Stimulated activated CD4-positive, alpha-beta T cell treated with anti-CD3 and anti-CD28 coated beads, Interleukin-2, amount 100 ng/mL, for 4 hours (primary cell): Measurements from ENCODE around the gene NME7.
"Not testable (repeated sequence)": the region's sequence is repeated elsewhere in the genome, so short reads cannot be mapped to it uniquely, and the experiment has no call there.

Experiments used
- DNase-seq: peaks from one replicate; pipeline ENCODE4 v3.0.0-alpha.2; 2020; ENCODE audit warnings: low read depth

Gene NME7

GRCh38 chr1:169305948-169306347 is 61.6 kb downstream of the NME7 start:
- no peak for DNase-seq

DNA sequence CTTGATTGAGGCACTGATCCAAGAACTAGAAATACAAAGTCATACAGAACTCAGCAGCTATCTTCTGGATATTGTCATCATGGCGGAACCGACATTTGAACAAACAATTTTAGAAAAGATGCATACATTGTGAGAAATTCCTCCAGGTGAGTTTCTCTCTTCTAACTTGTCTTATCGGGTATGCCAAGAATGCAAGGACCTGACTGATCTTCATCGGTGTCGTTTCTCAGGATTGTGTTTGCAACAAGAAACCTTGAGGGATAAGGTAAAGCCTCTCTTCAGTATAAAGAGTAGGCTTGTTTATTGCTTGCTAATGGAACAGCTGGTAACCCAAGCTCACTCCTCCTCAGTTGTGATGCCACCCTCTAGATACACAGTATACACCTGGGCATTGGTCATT is 62.2 kb downstream of the NME7 start:
- no peak for DNase-seq

- DNase-seq = no peak
Observed at GRCh38 chr1:169300854-169301253, 66.7 kb downstream of the NME7 start.

DNA sequence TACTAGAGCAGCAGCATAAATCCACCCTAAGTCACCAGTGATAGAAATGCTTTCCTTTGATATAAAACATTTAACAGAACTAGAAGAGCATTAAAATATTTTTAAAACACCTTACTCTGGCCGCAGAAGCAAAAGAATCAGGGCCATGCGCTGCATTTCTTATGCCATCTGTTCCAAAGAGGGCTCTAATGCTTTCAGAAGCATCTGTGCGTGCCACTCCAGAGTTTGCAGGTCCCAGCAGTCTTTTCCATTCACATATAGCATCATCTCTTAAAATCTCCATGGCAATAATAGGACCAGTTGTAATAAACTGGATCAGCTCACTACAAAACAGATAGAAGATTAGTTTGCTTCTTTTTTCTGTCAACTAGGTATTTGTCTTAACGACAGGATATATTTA is 69.2 kb downstream of the NME7 start:
- no peak for DNase-seq

DNA sequence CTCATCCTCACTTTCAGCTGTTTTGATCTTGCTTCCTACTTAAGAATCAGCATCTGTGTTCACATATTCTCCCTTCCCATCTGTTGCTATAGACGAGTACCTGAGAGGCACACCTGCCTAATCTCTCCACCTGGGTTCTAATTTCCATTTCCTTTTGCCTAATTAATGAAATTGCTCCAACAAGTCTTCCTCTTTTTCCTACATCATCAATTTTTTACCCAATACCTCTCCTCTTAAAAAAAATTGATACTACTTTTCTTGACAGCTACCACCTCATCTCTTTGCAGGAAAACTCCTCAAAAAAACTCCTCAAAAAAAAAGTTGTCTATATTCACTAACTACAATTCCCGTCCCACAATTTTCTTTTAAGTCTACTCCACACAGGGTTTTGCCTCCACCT is 71.8 kb downstream of the NME7 start:
- no peak for DNase-seq

- no peak for DNase-seq
Observed at GRCh38 chr1:169295425-169295824, 72.2 kb downstream of the NME7 start.

DNA sequence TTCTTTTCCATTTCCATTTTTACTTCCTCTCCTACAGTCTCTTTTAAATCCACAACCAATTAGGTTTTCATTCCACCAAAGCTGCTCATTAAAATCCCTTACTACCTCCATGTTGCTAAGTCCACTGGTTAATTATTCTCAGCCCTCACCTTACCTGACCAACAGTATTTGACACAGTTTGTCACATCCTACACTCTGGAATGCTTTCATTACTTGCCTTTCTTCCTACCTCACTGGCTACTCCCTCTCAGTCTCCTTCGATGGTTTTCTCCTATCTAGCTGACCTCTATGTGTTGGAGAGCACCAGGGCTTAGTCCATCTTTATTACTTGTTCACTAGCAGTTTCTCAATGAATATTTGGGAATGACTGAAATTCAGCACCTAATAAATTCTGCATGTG is 78.6 kb downstream of the NME7 start:
- no peak for DNase-seq

DNA sequence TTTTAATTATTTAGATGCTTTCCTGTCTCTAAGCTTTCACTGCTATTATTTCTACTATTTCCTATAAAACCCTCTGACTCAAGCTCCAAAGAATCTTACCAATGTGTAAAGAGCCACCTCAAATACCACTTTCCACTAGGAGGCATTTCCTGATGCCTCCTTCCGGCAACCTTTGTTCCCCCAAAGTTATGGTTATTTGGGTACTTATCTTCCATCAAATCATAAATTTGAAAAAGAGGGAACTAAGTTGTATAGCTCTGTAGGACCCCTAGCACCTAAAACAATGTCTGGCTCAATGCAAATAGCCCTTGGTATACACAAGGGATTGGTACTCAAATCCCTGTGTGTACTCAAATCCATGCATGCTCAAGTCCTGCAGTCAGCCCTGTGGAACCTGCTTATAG is 79.6 kb downstream of the NME7 start:
- DNase-seq = no peak

DNA sequence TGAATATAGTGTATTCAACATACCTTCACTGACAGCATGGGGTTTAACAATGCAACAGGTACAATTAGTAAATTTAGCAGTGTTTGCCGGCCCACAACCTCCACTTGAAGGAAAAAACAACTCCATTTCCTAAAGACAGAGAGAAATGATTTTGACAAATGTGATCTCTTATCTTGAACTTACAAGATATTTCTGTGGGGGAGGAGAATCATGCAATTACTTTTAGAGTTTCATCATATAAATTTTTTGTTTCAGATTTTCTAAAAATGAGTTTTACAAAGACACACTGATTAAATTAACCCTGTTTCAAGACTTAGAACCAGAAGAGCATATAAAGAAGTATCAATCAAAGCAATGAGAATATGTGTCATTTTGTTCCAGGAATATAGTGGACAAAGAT is 80.3 kb downstream of the NME7 start:
- DNase-seq = no peak

DNA sequence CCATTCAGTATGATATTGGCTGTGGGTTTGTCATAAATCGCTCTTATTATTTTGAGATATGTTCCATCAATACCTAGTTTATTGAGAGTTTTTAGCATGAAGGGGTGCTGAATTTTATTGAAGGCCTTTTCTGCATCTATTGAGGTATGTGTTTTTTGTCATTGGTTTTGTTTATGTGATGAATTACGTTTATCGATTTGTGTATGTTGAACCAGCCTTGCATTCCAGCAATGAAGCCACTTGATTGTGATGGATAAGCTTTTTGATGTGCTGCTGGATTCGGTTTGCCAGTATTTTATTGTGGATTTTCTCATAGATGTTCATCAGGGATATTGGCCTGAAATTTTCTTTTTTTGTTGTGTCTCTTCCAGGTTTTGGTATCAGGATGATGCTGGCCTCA is 86.0 kb downstream of the NME7 start:
- not testable (repeated sequence) for DNase-seq

- DNase-seq = no peak
Observed at GRCh38 chr1:169271098-169271497, 96.5 kb downstream of the NME7 start.

- no peak for DNase-seq
Observed at GRCh38 chr1:169266133-169266532, 101.5 kb downstream of the NME7 start.

- no peak for DNase-seq
Observed at GRCh38 chr1:169263059-169263458, 104.5 kb downstream of the NME7 start.

GRCh38 chr1:169261884-169262283 is 105.7 kb downstream of the NME7 start:
- DNase-seq = no peak

GRCh38 chr1:169260478-169261151 is 107.0 kb downstream of the NME7 start:
- DNase-seq = no peak

GRCh38 chr1:169259816-169260215 is 107.8 kb downstream of the NME7 start:
- no peak for DNase-seq

- no peak for DNase-seq
Observed at GRCh38 chr1:169250795-169251194, 116.8 kb downstream of the NME7 start.

DNA sequence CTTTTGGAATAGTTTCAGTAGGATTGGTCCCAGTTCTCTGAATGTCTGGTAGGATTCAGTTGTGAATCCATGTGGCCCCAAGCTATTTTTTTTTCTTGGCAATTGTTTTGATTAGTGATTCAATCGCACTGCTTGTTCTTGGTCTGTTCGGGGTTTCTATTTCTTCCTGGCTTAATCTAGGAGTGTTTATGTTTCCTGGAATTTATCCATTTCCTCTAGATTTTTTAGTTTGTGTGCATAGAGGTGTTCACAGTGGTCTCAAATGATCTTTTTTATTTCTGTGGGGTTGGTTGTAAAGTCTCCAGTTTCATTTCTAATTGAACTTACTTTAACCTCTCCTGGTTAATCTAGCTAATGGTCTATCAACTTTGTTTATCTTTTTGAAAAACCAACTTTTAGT is 117.6 kb downstream of the NME7 start:
- no peak for DNase-seq

- DNase-seq = no peak
Observed at GRCh38 chr1:169249611-169250010, 118.0 kb downstream of the NME7 start.

GRCh38 chr1:169245706-169246105 is 121.9 kb downstream of the NME7 start:
- DNase-seq = no peak

DNA sequence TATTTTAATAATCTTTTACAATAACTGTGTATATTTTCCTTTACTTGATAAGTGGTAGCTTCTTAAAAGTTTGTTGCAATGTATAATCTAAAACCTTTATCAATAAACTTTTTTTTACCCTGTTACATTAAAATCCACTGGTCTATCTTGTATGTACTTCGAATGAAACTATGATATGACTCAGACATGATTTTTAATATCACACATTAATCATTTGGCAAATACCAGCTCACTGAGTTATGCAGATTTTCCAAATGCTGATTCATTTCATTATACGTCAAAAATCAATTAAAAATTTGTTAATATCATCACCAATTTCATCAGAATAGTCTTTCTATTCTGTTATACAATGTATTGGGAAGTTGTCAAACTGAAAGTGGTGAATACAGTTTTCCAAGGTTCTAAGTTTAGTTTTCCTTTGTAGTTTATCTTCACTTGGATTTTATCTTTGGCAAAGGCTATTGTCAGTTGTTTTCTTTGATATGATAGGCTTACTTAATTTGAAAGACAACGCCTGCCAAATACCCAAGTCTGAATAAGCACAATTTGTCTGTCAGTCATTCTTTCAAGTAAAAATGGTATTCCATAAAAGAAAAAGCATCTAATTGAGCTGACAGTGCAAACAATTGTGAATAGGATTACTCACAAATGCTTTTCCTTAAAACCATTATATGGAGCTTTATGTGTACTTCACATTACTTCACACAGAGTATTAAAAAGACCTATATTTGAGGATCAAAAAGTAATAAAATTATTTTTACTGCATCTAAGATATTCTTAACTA is 127.0 kb downstream of the NME7 start:
- DNase-seq = no peak

DNA sequence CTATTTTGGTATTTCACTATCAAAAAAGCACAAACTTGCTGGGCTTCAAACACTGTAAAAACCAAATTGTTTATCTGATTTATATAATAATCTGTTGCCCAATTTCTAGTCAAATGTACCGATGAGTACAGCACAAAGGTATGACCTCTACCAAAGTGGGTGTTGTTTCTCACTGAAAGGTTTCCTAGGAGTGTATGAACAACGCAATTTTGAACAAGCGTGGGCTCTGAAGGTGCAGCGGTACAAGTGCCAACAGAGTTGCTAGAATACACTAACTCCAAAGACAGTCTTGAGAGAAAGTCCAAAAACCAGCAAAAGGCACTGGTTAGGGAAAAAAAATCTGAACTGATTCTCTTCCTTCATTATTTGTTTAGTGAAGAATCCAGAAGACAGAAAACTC is 130.7 kb downstream of the NME7 start:
- no peak for DNase-seq

- no peak for DNase-seq
Observed at GRCh38 chr1:169236143-169236542, 131.5 kb downstream of the NME7 start.

DNA sequence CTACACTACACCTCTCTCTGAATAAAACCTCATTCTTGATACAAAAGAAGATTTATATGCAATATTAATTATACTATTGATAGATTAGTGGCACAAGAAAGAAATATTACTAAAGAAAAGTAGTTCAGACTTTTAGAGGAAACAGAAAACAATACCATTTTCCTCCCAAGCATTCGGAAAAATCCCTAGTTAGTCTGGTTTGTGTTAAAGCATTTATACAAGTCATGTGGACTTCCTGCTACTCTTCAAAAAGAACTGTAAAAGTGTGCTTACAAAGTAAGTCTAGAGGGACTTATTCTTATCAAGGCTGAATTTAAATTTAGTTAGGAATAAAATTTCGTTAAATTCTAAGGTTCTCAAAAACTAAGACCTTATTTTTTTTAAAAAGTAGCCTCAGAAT is 132.0 kb downstream of the NME7 start:
- no peak for DNase-seq
